PFSK-1 (cell line): ENCODE data around the gene ELAVL4.

ENCODE experiments used
- FOXP2 ChIP-seq: optimal IDR thresholded peaks from 2 replicates; pipeline ENCODE3; 2011; ENCODE audit warnings: borderline replicate concordance, control low read depth, inconsistent platforms; ENCODE audit not compliant: insufficient read depth; ENCODE audit errors: extremely low read length, extremely low read depth
- POLR2AphosphoS5 ChIP-seq: IDR thresholded peaks from 2 replicates; pipeline ENCODE4 v1.6.1; 2012; ENCODE audit warnings: low read depth, mild to moderate bottlenecking, control low read depth, low read length, moderate library complexity
- REST ChIP-seq, 2 experiments: IDR thresholded peaks; 2 replicates each; pipeline versions ENCODE4 v1.6.1 to v1.8.0; 2011 to 2012; ENCODE audit warnings: low read depth in 2 of 2, low read length in 2 of 2, control low read depth in 1 of 2, inconsistent platforms in 1 of 2, mild to moderate bottlenecking in 1 of 2, moderate library complexity in 1 of 2; ENCODE audit not compliant: insufficient read depth in 1 of 2
- SIN3A ChIP-seq: IDR thresholded peaks from 2 replicates; pipeline ENCODE4 v1.6.1; 2012; ENCODE audit warnings: mild to moderate bottlenecking, low read length, moderate library complexity, borderline replicate concordance; ENCODE audit not compliant: insufficient read depth
- TAF1 ChIP-seq: IDR thresholded peaks from 2 replicates; pipeline ENCODE4 v1.6.1; 2012; ENCODE audit warnings: low read length, control low read depth, borderline replicate concordance; ENCODE audit not compliant: insufficient read depth

ELAVL4 gene

DNA sequence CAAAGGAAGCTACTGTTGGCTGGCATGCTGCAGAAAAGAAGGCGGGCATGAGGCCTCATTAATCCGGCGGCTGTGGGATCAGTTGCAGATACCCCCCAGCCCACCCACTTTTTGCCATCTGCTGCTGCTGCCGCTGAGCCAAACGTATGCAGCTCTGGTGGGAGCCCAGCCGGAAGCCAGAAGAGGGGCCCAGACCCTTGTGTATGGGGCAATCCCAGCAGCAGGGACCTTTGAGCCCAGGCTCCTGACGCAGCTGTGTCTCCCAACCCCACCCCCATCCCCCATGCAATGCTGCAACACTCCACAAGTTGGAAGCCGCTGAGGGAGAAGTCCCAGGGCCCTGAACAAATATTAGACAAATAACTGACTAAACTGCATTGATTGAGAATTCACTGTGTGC is 106.0 kb downstream of the ELAVL4 start:
- no peak for TF ChIP-seq POLR2AphosphoS5
- TF ChIP-seq TAF1: no peak
- no peak for TF ChIP-seq FOXP2
- TF ChIP-seq REST (IDR thresholded peaks at IDR 0.05; ENCODE audit: insufficient read depth in 1 of 2, low read depth in 2 of 2, low read length in 2 of 2): no peak
- TF ChIP-seq SIN3A: no peak

DNA sequence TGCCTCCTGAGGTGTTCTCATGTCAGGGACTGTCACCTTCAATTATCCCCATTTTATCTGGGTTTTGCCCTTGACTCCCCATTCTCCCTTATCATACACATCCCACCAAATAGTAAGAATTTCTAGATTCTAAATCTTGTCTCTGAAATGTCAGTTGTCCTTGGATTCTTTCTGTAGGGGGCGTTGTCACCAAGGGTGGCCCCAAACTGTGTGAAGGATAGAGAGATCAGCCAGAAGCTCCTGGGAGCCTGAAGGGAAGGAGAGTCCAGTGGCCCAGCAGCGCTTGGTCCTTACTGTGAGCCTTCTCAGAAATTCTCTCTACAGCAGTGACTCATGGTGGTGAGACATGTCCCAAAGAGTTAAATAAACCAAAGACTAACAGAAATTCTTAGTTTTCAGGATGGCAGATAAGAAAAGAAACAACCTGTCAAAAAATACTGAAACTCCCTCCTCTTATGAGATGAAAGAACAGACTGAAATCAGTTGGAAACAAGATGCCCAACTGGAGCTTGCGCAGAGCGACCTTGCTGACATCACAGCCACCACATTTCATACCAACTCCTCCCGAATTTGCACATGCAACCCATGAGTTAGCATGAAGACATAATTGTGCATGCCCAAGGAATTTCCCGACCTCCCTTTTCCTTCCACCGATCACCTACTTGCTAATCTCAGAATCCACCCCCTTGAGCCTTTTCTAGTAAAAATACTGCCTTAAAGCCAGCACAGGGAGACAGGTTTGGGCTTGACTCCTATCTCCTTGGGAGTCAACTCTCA is 109.8 kb downstream of the ELAVL4 start:
- TF ChIP-seq TAF1 (no peak), REST (IDR thresholded peaks at IDR 0.05; ENCODE audit: insufficient read depth in 1 of 2, low read depth in 2 of 2, low read length in 2 of 2) (no peak), SIN3A (no peak), POLR2AphosphoS5 (no peak), FOXP2 (no peak)

- TF ChIP-seq REST (IDR thresholded peaks at IDR 0.05; ENCODE audit: insufficient read depth in 1 of 2, low read depth in 2 of 2, low read length in 2 of 2) (no peak), FOXP2 (no peak), TAF1 (no peak), POLR2AphosphoS5 (no peak), SIN3A (no peak)
Measured at GRCh38 chr1:50228871-50229384, 120.2 kb downstream of the ELAVL4 start.

DNA sequence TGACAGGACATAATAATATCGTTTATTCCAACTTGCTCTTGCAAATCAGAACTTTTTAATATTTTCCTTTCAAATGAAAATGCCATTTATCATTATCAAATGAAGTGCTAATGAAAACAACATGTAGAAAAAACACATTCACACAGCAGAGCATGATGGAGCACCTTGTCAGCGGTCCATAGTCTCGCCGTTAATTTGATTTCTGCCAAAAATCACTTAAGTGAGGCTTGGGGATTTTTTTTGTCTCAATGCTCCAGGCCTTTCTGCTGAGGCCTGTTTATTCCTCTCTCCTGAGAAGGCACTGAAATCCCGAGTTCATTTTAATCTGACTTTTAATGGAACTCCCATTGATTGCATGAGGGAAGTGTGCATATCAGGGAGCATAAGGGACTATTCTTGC is 122.5 kb downstream of the ELAVL4 start:
- TF ChIP-seq SIN3A: no peak
- no peak for TF ChIP-seq FOXP2
- no peak for TF ChIP-seq POLR2AphosphoS5
- TF ChIP-seq TAF1: no peak
- no peak for TF ChIP-seq REST (IDR thresholded peaks at IDR 0.05; ENCODE audit: insufficient read depth in 1 of 2, low read depth in 2 of 2, low read length in 2 of 2)
